GM21576 (cell line): ENCODE data around the gene IER5.
A peak's percentile ranks its signal among the peaks of the same experiment; 100 is the strongest.
"Not testable (repeated sequence)": the region's sequence is repeated elsewhere in the genome, so short reads cannot be mapped to it uniquely, and the experiment has no call there.

Source experiments
- ATAC-seq: cut with Tn5 transposase; IDR thresholded peaks from one replicate; pipeline ENCODE4 v1.9.1; 2021; ENCODE audit warnings: mild to moderate bottlenecking, moderate library complexity; ENCODE audit not compliant: unreplicated experiment

IER5 gene

GRCh38 chr1:181088079-181089016 lies at the start of gene IER5:
Gene IER5 (plus strand): TSS chr1:181088700. CDS start chr1:181088903, 203 bp downstream.
- peak; percentile 69 for ATAC-seq

DNA sequence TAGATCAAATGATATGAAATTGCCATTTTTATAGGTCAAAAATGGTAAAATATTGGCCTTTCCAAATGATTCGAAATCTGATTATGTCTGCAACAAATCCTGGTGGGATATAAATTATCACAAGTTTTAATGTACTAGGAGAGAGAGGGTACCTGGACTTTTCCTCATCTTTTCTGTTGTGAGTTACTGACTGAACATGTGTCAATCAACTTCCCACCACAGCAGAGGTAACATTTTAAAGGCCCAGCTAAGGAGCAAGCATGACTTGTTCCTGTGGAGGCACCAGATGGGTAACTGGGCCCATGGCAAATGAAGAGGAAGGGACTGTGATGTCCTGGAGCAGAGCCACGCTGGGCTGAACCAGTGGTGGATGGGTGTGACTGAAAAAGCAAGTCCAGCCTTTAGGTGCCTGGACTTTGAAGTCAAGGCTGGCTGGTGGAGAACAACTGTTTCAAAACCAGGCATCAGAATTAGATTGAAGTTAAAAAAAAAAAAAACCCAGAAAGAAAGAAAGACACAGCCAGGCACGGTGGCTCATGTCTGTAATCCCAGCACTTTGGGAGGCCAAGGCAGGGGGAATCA lies 48.1 kb upstream of the IER5 start:
- no peak for ATAC-seq

DNA sequence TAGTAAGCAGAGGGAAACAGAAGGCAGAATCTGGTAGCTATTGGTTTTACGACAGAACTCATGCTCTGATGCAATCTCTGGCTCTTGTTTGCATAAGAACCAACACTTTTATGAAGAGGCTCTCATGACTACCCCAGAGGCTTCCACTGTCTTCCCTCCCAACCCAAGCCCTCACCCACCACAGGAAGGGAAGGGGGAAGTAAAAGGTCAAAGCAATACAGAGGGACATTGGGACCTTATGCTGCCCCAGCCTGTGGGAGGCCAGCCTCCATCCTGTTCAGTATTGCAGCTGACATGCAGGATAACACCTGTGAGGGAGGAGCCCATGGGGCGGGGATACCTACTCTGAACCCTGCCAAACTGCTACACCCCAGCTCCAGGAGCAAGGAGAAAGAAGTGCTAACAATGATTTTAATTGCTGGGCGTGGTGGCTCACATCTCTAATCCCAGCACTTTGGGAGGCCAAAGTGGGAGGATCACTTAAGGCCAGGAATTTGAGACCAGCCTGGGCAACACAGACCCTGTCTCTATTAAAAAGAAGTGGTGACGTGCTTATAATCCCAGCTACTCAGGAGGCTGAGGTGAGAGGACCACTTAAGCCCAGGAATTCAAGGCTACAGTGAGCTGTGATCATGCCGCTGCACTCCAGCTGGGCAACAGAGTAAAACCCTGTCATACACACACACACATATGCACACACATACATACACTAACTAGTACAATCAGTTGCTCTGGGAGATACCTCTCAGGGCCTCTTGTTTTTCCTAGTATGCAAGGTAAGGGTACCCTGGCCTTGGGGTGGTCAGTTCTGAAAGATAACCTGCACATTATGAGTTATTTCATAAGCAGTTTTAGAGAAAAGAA lies 45.2 kb upstream of the IER5 start:
- no peak for ATAC-seq

- peak; percentile 75 for ATAC-seq
These were observed 44.0 kb upstream of the IER5 start for GRCh38 chr1:181044449-181044966.

- ATAC-seq: not testable (repeated sequence)
These were observed 42.6 kb upstream of the IER5 start for GRCh38 chr1:181045946-181046345.

- ATAC-seq: no peak
These were observed 39.1 kb upstream of the IER5 start for GRCh38 chr1:181049378-181049777.

DNA sequence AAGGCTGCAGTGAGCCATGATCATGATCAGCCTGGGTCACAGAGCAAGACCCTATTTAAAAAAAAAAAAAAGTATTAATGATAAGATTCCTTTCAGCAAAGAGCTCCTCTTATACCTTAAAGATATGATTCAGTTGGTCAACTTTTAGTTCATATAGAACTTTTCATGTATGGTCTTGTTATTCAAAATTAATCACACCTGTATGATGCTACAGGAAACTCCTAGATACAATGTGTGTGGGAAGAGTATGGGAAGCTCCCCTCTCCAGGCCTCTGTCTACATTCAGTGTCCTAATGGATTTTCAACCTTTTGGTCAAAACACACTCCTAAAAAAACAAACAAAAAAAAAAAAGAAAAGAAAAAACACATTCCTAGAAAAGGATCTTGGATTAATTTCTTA lies 37.6 kb upstream of the IER5 start:
- ATAC-seq: no peak

- no peak for ATAC-seq
These were observed 31.9 kb upstream of the IER5 start for GRCh38 chr1:181056560-181056959.

GRCh38 chr1:181057079-181057478 lies 31.4 kb upstream of the IER5 start:
- no peak for ATAC-seq

DNA sequence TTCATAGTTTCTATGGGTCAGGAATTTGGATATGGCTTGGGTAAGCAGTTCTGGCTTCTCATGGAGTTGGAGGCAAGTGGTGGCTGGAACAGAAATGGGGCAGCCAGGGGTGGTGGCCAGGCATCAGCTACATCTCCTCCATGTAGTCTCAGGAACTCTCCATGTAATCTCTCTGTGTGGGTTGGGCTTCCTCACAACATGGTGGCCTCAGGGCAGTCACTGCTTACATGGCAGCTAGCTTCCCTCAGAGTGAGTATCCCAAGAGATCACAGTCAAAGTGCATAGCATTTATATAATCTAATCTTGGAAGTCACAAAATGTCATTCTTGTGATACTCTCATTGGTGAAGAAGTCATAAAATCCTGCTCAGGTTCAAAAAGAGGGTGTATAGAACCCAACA lies 29.1 kb upstream of the IER5 start:
- ATAC-seq: no peak

GRCh38 chr1:181060066-181060465 lies 28.4 kb upstream of the IER5 start:
- ATAC-seq: no peak

DNA sequence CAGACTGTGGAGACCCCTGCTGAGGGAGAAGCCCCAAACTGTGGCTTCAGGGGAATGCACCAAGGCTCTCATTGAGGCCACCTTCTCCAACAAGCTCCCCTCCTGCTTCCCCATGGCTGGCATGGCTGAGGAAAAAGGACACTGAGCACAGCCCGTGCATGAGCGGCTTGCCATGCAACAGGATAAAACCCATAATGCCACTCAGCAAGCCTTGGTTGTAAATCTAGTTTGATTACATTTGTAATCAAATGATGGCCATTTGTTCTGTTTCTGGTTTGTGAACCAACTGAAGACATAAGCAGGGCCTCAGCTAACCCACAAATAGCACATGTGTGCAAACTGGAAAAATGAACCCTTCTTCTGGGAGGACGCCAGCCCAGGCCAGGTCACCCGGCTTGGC lies 27.6 kb upstream of the IER5 start:
- ATAC-seq: not testable (repeated sequence)

GRCh38 chr1:181061487-181061886 lies 27.0 kb upstream of the IER5 start:
- ATAC-seq: no peak

GRCh38 chr1:181061891-181062835 lies 26.3 kb upstream of the IER5 start:
- ATAC-seq: peak; percentile 81

DNA sequence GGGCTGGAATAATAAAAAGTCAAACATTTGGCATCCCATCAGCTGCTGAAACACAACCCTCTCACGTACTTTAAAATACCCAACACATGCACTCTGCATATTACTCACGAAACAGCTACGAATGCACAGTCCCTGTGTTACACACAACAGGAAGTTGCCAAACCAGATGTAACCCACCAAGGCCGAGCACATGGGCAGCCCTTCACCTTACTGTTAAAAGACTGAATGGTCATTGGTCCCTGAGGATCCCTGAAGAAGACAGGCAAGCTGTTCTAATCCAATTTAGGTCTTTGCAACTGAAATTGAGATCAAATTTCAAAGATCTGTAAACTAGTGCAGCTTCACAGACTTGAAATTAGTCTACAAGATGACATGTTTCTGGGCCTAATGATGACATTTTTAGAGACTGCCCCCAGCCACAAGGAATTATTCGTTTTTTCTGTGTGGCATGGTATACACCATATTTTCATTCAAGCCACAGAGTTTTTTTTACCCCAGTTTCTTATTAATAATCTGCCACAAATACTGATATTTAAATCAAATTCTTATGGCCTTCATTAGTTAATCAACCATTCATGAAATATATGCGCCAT lies 25.6 kb upstream of the IER5 start:
- peak; percentile 71 for ATAC-seq

DNA sequence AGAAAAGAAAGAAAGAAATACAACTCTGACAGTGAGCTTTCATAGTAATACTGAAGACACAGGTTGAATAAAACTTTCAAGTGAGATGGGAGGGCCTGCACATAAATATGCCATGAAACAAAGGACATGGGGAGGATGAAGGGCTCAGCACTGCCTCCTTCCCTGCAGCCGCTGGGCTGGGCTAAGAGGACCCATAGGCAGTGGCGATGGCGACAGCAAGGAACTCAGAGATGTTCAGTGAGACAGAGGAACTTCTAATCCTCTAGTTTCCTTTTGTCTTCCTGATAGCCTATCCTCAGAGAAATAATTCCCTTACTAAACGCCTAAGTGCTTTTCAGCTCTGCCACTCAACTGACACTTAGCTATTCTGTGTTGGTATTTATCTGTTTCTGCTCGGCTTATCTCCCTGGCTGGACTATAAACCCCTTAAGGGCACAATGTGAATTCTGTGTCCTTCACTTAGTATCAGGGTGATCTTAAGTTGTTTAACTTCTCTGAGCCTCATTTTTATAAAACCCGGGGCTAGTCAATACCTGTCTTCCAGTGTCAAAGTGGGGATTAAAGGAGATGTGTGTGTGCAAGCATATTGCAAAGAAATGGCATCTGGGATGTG lies 24.4 kb upstream of the IER5 start:
- no peak for ATAC-seq

DNA sequence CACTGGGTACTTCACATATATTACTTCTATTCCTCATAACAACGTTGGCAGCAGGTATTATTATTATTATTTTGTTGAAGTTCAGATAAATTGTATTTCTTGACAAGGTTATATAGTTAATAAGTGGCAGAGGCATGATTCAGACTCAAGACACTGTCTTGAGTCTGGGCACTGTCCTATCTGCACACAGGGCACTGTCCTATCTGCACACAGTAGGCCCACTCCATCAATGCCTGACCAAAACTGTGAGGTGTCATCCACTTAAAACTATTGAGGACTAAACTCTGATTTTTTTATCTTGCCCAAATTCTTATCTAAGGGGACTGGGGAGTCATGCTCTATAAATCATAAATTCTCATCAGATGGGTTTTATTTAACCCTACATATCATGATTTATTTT lies 23.8 kb upstream of the IER5 start:
- no peak for ATAC-seq

- ATAC-seq: no peak
These were observed 14.9 kb upstream of the IER5 start for GRCh38 chr1:181073638-181074037.

- ATAC-seq: no peak
These were observed 12.6 kb upstream of the IER5 start for GRCh38 chr1:181075766-181076350.
